GM19240 (cell line): ENCODE measurements around the gene CHST13.

ENCODE experiments used
- DNase-seq: peaks from one replicate; pipeline ENCODE4 v3.0.0; 2011; ENCODE audit warnings: low spot score; ENCODE audit not compliant: insufficient read length

CHST13 gene

DNA sequence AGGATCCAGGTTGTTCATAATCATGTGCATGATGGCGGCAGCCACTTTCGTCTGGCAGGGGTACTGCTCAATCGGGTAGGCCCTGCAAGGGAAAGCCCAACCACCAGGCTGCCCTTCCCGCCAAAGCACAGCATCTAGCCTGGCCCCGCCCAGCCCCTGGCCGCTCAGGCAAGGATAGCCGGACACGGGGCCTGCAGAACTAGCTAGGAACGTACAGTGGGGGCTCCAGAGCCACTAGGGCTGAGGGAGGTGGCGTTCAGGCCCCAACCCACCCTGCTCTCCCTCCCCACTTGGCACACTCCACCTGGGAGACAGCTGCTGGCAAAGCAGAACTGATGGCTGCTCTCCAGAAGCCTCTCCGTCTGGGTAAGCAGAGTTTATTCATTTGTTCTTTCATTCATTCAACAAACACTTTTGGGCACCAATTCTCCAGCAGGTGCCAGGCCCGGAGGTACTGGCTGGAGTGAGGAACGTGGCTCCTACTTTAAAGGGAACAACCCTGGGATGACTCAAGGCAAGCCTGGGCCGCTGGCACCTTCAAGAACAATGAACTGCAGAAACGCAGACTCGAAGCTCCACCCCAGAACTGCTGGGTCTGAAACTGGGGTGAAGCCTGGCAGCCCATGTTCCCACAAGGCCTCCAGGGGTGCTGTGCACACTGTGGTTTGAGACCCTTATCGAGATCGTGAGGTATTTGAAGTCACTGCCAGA, 14.2 kb upstream of the CHST13 start:
- no peak for DNase-seq

DNA sequence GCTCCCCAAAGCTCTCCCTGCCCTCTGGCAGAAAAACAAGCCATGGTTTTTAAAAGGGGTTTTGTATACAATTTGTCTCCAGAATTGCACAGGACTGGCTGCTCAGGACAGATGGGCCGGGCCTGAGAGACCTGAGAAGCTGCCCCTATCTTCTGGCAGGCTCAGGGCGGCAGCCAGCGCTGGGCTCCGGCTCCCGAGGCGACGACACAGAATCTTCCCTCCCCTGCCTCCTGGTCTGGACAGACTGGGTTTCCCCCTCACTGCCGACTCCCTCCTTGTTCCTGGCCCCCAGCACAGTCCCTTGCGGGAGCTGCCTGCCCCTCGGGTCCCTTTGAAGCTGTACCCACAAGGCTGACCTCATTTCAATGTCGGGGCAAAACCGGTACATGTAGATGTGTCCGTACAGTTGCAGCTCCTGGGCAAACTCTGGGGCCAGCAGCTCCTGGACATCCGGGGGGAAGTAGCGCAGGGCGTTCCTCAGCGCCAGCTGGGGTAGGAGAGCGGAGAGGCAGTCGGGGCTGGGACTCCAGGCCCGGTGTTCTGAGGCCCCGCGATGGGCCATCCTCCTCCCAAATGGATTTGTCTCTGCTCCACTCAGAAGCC, 13.5 kb upstream of the CHST13 start:
- DNase-seq, result no peak

GRCh38 chr3:126511291-126511690, 12.7 kb upstream of the CHST13 start:
- no peak for DNase-seq

DNA sequence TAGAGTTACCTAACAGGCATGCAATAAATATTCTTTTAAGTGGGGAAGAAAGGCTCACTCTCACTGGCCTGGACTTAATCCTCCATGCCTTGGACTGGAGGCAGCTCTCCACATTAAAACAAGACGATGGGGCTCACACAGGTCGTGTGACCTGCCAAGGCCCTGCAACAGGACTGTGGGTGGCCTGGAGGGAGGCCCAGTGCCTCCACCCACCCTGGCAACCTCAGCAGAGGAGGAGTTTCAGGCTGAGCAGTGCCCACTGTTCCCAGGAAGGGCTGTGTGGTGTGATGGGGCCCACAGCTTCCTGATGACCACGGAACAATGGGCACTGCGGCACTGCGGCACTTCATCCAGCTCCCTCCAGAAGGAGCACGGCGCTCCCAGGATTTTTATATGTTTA, 11.9 kb upstream of the CHST13 start:
- no peak for DNase-seq

- no peak for DNase-seq
These were observed 10.9 kb upstream of the CHST13 start for GRCh38 chr3:126512916-126513650.

- DNase-seq, result no peak
These were observed 9.8 kb upstream of the CHST13 start for GRCh38 chr3:126514161-126514560.

DNA sequence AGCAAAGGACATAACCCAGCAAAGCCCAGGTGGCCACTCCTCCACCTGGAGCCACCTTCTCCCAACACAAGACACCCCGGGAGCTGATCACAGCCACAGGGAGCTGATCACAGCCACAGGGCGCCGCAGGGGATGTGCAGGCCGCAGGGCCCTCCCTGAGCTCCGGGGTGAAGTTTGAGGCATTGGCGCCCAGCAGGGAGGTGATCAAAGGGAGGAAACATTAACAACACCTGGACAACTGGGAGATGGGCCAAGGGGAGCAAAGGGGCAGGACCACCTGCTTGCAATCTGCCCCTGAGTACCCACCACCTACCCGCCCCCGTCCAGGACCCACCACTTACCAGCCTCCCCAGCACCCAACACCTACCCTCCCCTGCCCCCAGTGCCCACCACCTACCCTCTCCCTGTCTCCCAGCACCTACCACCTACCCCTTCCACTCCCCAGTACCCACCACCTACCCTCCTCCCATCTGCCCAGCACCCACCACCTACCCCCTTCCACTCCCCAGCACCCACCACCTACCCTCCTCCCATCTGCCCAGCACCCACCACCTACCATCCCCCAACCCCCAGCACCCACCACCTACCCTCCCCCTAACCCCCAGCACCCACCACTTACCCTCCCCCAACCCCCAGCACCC, 8.8 kb upstream of the CHST13 start:
- DNase-seq, result no peak

DNA sequence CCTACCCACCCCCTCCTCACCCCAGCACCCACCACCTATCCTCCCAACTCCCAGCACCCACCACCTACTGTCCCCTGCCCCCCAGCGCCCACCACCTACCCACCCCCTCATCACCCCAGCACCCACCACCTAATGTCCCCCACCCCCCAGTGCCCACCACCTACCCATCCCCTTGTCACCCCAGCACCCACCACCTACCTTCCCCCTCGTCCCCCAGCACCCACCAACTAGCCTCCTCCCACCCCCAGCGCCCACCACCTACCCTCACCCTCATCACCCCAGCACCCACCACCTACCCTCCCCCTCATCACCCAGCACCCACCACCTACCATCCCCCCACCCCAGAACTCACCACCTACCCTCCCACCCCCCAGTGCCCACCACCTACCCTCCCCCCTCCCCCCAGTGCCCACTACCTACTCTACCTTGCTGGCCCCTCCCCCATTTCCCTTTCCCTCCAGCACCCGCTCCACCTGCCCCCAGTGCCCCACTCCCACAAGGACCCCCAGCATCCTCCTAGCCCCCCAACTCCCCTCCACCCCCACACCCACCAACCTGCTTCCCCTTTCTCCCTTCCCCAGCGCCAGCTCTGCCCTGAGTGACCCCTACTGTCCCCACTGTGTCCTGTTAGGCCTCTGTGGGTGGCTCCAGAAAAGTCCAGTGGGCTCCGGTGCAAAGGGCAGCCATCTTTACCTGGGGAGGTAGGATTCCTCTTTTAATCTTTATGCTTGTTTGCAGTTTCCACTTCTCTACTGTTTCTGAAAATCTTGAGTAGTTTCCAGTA, 7.6 kb upstream of the CHST13 start:
- DNase-seq, result no peak

DNA sequence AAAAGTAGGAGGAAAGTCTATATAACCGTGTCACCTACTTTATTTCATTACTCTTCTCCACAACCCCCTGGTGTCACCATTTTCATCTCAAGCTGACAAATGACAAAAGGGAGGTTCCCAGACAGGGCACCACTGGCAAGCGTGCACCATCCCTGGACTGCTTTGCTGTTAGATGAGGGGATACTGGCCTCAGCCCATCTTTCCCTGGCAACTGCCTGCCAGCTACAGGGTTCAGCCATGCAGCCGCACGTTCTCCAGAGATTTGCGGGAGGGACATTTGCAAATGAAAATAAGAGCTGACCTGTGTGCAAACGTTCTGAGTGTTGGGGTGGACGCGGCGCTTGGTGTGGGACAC, 7.0 kb upstream of the CHST13 start:
- DNase-seq, result no peak

GRCh38 chr3:126517291-126517951, 6.5 kb upstream of the CHST13 start, which contains the start of gene UROC1:
TSS of gene UROC1 (minus strand) at chr3:126517773. CDS start at chr3:126517719, 54 bp downstream.
- DNase-seq, result no peak

DNA sequence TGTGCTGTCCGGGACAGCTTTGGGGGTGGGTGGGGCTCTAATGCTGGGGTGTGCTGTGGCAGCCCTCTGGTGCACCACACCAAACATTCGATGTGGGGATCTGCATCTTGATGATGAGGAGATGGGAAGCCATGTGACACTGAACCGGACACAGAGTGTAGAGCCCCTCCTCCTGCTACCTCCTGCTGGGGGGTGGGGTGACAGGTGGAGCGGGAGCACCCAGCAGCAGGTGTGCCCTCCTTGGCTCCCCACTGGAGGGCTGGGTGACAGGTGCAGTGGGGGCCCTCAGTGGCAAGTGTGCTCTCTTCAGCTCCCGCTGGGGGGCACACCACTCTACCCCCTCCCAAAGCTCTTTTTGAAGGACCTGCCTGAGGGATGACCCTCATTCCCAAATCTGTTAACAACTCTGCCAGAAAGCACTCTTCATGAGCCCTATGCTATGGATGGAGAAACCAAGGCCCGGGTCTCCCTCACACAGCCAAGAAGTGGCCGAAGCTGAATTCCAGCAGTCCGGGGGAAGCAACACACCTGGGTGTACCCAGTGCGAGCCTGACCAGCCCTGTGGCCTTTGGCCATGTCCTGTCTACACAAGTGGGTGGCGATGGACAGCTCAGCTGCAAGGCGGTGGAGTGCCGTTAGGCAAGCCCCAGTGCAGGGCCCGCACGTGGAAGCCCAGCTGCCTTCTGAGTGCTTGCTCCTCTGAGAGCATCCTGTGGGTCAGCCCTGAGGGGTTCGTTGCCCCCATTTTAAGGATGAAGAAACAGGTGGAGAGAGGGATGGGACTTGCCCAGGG, 5.8 kb upstream of the CHST13 start:
- DNase-seq, result no peak

- DNase-seq, result no peak
These were observed 5.2 kb upstream of the CHST13 start for GRCh38 chr3:126518779-126519177.

GRCh38 chr3:126519506-126520455, 4.2 kb upstream of the CHST13 start:
- no peak for DNase-seq

- DNase-seq, result no peak
These were observed 2.6 kb upstream of the CHST13 start for GRCh38 chr3:126521122-126521891.

DNA sequence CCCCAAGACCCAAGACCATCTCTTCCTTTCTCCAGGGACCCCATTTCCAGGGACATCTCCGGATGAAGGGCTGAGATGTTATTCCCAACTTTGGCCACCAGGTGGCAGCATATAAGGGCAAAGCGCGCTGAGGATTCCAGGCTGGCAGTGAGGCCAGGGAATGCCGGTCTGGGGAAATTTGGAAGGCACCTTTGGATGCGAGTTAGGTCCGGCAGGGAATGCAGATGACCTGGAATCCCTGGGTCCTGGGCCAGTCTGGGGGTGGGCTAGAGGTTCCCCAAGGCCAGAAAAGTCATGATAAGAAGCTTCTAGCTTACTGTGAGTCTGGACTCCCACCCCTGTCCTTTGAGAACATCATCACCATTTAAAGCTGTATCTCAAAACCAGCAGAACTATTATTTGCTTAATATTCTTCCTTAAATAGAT, 1.6 kb upstream of the CHST13 start:
- DNase-seq, result peak; percentile 82

DNA sequence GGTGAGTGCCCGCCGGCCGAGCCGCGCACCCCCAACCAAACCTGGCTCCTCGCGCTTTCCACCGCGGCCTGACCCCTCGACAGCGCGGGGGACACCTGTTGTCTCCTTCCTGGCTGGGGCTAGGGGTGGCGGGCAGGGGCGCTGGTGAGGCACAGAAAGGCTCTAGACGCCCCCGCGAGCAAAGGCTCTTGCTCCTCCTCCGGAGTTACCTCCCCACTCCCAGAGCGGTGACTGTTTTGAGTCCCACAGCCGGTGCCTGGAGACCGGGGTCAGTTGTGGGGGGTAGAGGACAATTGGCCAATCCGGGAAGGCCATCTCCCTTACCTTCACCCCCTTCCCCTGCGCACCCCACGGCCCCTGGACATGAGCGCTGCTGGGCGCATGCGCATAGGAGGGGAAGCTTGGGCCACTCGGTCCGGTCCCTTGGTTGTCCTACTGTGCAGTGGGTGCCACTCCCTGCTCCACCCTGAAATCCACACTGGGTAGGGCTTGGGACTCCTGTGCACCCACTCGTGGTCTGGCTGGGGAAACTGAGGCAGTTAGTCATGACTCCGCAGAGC, 554 bp downstream of the CHST13 start:
- DNase-seq, result no peak

DNA sequence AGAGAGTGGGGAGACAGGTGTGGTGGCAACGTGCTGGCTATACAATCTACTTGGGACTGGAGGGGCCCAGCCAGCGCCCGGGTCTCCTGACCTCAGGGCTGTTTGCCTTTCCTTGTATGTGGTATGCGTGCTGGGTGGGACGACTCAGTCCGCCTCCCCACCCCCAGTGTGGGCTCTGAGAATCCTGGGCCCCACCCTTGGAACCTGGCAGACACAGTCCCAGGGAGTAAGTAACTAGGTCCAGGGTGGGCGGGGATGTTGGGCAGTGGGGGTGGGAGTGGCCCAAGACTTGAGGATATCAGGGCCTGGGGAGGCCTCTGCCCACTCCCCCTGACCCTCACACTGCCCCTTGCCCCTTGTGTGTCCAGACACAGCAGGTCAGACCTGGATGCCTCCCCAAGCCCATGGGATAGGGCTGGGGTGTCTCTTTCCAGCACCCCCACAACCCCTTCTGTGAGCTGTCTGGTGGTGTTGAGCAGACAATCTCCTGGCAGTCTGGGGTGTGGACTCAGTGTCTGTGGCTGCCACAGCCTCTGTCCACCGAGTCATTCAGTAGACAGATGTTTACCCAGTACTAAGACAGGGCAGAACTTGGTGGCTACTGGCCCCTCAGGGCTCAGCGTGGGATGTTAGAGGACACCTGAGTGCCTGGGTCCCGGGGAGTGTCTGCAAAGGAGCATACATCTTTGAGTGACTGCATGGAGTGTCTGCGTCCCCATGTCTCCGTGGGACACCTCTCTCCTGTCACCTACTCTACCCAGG, 1.3 kb downstream of the CHST13 start:
- DNase-seq, result no peak
